Astrocyte (in vitro differentiated cells and primary cell): ENCODE data around the gene RCVRN.

Source experiments
- EZH2 ChIP-seq: IDR thresholded peaks from 2 replicates; pipeline ENCODE4 v1.6.1; 2012; ENCODE audit warnings: mild to moderate bottlenecking, low read length, inconsistent platforms; ENCODE audit not compliant: insufficient read depth
- TF ChIP-seq, protein P1 (sequence below): IDR thresholded peaks from 2 replicates; pipeline ENCODE4 v1.5.1; 2011; ENCODE audit warnings: low read depth, mild to moderate bottlenecking, inconsistent platforms, low read length, moderate library complexity; ENCODE audit not compliant: insufficient read depth

DNA sequence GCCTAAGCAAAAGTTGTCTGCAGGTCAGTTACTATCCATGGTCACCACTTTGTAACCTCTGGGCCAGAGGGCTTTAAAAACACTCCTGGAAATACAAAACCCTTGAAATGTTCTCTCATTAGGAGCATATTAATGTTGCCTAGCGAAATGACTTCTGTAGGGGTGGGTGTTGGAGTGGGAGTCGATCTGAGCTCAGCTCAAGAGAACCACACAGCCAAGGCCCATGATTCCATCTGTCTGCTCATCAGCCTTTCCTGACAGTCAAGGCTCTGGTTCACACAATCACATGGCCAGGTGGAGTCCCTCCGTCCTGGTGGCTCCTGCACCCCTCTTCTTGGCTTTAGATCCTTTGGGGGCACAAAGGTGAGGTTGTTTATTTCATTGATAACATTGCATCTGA, 26.7 kb downstream of the RCVRN start:
- no peak for TF ChIP-seq EZH2
- TF ChIP-seq, protein P1, sequence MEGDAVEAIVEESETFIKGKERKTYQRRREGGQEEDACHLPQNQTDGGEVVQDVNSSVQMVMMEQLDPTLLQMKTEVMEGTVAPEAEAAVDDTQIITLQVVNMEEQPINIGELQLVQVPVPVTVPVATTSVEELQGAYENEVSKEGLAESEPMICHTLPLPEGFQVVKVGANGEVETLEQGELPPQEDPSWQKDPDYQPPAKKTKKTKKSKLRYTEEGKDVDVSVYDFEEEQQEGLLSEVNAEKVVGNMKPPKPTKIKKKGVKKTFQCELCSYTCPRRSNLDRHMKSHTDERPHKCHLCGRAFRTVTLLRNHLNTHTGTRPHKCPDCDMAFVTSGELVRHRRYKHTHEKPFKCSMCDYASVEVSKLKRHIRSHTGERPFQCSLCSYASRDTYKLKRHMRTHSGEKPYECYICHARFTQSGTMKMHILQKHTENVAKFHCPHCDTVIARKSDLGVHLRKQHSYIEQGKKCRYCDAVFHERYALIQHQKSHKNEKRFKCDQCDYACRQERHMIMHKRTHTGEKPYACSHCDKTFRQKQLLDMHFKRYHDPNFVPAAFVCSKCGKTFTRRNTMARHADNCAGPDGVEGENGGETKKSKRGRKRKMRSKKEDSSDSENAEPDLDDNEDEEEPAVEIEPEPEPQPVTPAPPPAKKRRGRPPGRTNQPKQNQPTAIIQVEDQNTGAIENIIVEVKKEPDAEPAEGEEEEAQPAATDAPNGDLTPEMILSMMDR, result no peak
